Fibroblast of villous mesenchyme (primary cell): ENCODE measurements around the gene PCDHA10. TPM values are rescaled to one million over a fixed set of nuclear protein-coding genes. Genes with fewer than 3 reads are reported as not detected.
"Not testable (repeated sequence)": the region's sequence is repeated elsewhere in the genome, so short reads cannot be mapped to it uniquely, and the experiment has no call there.

ENCODE experiments used
- DNase-seq: peaks from one replicate; pipeline ENCODE4 v3.0.0-alpha.2; 2010; ENCODE audit warnings: low read depth
- H3K4me3 ChIP-seq: 2 replicates; pipeline ENCODE4 v1.5.1; 2011; ENCODE audit warnings: low read depth, mild to moderate bottlenecking, low read length
- total RNA-seq: library from RNA; depleted of rRNA; stranded (reverse); fragments of >200 nt; gene quantifications from 2 replicates; pipeline ENCODE4 v1.2.3, GENCODE V29; 2012
- TF ChIP-seq, protein P1 (sequence below): IDR thresholded peaks from 2 replicates; pipeline ENCODE4 v1.5.1; 2012; ENCODE audit warnings: low read depth, mild to moderate bottlenecking, low read length; ENCODE audit not compliant: insufficient read depth

The PCDHA10 gene
- total RNA-seq, 1 donor = under 0.01 TPM

GRCh38 chr5:140875085-140876065 lies 19.7 kb downstream of the PCDHA10 start, which contains the start of gene PCDHA12:
PCDHA12 (plus strand) TSS chr5:140875308; CDS start chr5:140875473, 165 bp downstream.
- DNase-seq = no peak
- H3K4me3 ChIP-seq = no peak within 1 kb of the TSS
- TF ChIP-seq, protein P1, sequence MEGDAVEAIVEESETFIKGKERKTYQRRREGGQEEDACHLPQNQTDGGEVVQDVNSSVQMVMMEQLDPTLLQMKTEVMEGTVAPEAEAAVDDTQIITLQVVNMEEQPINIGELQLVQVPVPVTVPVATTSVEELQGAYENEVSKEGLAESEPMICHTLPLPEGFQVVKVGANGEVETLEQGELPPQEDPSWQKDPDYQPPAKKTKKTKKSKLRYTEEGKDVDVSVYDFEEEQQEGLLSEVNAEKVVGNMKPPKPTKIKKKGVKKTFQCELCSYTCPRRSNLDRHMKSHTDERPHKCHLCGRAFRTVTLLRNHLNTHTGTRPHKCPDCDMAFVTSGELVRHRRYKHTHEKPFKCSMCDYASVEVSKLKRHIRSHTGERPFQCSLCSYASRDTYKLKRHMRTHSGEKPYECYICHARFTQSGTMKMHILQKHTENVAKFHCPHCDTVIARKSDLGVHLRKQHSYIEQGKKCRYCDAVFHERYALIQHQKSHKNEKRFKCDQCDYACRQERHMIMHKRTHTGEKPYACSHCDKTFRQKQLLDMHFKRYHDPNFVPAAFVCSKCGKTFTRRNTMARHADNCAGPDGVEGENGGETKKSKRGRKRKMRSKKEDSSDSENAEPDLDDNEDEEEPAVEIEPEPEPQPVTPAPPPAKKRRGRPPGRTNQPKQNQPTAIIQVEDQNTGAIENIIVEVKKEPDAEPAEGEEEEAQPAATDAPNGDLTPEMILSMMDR = no peak

DNA sequence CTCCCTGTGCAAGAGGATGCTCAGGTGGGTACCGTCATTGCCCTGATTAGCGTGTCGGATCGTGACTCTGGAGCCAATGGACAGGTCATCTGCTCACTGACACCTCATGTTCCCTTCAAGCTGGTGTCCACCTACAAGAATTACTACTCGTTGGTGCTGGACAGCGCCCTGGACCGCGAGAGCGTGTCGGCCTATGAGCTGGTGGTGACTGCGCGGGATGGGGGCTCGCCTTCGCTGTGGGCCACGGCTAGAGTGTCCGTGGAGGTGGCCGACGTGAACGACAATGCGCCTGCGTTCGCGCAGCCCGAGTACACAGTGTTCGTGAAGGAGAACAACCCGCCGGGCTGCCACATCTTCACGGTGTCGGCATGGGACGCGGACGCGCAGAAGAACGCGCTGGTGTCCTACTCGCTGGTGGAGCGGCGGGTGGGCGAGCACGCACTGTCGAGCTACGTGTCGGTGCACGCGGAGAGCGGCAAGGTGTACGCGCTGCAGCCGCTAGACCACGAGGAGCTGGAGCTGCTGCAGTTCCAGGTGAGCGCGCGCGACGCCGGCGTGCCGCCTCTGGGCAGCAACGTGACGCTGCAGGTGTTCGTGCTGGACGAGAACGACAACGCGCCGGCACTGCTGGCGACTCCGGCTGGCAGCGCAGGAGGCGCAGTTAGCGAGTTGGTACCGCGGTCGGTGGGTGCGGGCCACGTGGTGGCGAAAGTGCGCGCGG lies 21.0 kb downstream of the PCDHA10 start:
- DNase-seq, H3K4me3 ChIP-seq: not testable (repeated sequence)

GRCh38 chr5:140877262-140877581 lies 21.5 kb downstream of the PCDHA10 start:
- DNase-seq = no peak
- TF ChIP-seq, protein P1 = no peak
- no peak overlapping the region for H3K4me3 ChIP-seq

- DNase-seq = peak; percentile 1
- TF ChIP-seq, protein P1 = no peak
- no peak within 1 kb of the TSS for H3K4me3 ChIP-seq
Observed at GRCh38 chr5:140881889-140882590, 26.3 kb downstream of the PCDHA10 start, which contains the start of gene PCDHA13. PCDHA13 (plus strand) TSS chr5:140882124; CDS start chr5:140882269, 145 bp downstream.

DNA sequence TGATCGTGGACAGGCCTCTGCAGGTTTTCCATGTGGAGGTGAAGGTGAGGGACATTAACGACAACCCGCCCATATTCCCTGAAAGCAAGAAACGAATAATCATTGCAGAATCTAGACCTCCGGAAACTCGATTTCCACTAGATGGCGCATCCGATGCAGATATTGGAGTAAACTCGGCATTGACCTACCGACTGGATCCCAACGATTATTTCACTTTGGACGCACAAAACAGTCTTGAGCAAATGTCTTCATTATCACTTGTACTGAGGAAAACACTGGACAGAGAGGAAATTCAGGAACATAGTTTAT lies 26.8 kb downstream of the PCDHA10 start:
- H3K4me3 ChIP-seq = no peak overlapping the region
- no peak for DNase-seq
- TF ChIP-seq, protein P1 = no peak

DNA sequence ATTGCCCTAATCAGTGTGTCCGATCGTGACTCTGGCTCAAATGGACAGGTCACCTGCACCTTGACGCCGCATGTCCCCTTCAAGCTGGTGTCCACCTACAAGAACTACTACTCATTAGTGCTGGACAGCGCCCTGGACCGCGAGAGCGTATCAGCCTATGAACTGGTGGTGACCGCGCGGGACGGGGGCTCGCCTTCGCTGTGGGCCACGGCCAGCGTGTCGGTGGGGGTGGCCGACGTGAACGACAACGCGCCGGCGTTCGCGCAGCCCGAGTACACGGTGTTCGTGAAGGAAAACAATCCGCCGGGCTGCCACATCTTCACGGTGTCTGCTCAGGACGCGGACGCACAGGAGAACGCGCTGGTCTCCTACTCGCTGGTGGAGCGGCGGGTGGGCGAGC lies 27.7 kb downstream of the PCDHA10 start:
- no peak overlapping the region for H3K4me3 ChIP-seq
- DNase-seq = no peak
- TF ChIP-seq, protein P1 = no peak
